NCI-H2029 (cell line): Measurements from ENCODE around the gene LHFPL4.
"Not testable (repeated sequence)": the region's sequence is repeated elsewhere in the genome, so short reads cannot be mapped to it uniquely, and the experiment has no call there.

ENCODE experiments used
- DNase-seq: peaks from one replicate; lab custom pipeline; 2025; lab: John Stamatoyannopoulos, UW

Gene LHFPL4

DNA sequence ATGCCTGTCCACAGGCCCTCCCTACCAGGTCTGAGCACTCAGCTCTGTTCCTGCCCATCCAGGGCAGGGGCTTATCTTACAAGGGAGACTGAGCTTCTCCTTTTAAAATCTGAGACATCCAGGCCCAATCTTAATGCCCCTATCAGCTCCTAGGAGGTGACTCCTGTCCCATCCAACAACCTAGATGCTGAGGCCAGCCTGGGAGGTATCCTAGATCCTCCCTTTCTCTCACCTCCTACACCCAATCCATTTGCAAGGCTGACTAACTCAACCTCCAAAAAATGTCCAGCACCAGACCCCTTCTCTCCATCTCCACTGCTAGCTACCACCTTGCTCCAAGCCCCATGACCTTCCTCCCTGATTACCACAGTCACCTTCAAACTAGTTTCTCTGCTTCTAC is 17.4 kb downstream of the LHFPL4 start:
- DNase-seq = no peak

DNA sequence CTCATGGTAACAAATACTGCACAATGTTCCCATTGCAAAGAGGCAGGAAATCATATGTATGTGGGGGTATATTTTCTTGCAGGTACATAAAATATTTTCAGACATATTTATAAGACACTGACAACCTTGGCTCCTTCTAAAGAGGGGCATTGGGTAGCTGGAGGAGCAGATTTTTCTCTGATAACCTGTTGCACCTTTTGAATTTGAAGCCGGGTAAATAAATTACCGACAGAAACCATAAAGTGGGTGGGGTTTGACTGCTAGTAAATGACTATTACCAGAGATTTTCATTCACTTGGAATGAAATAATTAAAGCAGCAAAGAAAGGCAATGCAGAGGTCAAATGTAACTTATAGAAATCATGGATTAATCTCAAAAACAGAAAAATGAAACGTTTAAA is 19.2 kb downstream of the LHFPL4 start:
- DNase-seq = no peak

DNA sequence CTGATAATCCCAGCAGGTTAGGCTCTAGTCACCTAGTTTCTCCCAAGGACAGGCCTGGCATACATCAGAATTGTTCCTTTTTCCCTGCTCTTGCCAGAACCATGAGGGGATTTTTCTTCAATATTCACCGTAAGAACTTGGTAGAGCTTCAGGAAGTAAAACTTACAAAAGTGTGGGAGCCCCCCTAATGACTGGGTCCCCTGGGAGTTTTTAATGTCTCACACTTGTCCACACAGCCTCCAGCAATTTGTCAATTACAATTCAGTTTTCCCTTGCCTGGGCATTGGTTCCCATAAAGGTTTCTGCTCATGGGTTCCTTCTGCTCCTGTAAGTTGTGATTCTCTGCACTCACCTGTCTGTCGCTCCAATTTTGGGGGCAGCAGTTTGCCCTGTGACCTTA is 28.5 kb downstream of the LHFPL4 start:
- no peak for DNase-seq

DNA sequence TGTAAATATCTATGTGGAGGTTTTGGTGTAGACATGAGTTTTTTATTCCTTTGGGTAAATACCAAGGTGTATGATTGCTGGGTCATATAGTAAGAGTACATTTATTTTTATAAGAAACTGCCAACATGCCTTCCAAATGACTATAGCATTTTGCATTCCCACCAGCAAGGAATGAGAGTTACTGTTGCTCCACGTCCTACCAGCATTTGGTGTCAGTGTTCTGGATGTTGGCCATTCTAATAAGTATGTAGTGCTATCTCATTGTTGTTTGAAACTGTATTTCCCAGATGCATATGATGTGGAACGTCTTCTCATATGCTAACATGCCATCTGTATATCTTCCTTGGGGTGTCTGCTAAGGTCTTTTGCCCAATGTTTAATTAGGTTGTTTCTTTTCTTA is 38.7 kb downstream of the LHFPL4 start:
- no peak for DNase-seq

DNA sequence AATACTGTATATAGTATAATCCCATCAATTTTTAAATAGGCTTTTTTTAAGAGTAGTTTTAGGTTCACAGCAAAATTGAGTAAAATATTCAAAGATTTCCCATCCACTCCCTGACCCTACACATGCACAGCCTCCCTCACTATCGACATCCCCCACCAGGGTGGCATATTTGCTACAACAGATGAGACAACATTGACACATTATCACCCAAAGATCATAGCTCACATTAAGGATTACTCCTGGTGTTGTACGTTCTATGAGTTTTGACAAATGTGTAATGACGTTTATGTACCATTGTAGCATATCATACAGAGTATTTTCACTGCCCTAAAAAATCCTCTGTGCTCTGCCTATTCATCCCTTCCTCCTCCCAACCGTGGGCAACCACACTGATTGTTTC is 39.3 kb downstream of the LHFPL4 start:
- no peak for DNase-seq

DNA sequence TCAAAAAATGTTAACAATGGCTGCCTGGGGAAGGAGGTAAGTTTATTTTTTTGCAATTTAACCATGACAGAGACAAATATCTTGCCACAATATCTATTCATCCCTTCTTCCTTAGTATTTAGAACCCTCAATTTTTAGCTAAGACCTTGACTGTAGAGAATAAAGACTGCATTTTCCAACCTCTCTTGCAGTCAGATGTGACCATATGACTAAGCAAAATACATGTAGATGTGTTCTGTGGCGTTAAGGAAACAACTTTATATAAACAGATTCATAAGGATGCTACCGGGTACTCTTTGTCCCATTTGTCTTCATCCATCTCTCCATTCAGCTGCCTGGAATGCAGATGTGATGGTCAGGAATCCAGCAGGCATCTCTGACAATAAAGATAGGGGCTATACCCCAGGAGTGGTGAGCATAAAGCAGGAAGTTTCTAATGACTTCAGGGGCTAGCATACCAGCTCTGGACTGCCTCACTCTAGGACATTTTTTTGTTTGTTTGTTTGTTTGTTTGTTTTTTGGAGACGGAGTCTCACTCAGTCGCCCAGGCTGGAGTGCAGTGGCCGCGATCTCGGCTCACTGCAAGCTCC is 41.1 kb downstream of the LHFPL4 start:
- no peak for DNase-seq

- DNase-seq = no peak
Measured at GRCh38 chr3:9508781-9509180, 44.8 kb downstream of the LHFPL4 start.

DNA sequence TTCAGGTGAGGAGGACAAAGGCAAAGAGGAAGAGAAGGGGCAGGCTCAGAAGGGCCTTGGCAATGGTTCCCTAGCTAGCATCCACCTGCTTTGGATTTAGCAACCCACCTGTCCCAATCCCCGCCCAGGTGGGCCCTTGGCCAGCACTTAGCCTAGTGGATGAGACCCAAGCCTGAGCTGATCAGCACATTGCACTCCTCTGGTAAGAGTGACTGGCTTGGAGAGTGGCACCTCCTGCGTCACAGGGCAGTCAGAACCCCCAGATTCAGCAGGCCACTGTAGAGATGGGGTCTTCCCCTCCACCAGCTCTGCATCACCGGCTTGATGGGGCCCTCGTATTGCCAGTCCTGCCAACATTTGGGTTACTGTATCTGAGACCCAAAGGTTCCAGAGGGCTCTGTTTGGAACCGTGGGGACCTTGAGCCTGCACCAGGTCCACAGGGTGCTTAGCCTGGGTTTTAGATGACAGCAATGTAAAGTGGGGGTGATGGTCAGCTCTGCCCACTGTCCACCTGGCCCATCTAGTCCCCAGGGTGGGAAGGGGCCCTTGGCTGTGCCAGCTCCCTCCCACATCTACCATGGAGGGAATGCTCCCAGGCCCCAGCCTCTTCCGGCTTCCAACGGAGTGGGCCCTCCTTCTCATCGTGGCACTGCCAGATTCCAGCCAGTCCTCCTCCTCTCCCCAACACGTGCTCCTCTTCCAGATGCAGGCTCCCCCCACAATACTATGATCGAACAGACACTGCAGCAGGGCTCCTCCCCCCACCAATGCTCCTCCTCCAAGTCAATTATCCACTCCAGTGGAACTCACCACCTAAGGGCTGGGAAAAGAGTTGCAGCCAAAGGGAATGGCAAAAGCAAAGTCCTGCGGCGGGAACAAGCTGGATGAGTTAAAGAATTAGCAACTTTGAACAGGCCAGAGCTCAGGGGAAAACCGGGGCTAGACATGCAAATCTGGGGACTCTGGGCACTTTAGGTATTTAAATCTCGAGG is 45.7 kb downstream of the LHFPL4 start:
- DNase-seq = peak; percentile 67

- peak; percentile 75 for DNase-seq
Measured at GRCh38 chr3:9503283-9503682, 50.3 kb downstream of the LHFPL4 start.

DNA sequence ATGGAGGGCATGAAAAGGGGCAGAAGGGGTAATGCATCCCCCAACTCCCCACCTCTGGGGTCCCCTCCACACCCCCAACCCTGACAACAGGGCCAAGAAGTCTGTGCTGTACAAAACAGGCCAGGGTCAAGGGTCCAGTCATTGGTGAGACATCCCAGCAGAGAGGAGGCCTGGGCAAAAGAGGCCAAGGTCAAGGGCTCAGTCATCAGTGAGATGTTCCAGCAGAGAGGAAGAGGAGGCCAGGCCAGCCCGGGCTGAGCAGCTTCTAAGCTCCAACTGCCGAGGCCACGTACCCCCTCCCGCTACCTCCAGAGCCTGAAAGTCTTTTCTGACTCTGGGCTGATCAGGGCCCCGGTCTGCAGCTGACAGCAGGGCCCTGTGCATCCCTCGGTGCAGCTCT is 52.4 kb downstream of the LHFPL4 start:
- no peak for DNase-seq

DNA sequence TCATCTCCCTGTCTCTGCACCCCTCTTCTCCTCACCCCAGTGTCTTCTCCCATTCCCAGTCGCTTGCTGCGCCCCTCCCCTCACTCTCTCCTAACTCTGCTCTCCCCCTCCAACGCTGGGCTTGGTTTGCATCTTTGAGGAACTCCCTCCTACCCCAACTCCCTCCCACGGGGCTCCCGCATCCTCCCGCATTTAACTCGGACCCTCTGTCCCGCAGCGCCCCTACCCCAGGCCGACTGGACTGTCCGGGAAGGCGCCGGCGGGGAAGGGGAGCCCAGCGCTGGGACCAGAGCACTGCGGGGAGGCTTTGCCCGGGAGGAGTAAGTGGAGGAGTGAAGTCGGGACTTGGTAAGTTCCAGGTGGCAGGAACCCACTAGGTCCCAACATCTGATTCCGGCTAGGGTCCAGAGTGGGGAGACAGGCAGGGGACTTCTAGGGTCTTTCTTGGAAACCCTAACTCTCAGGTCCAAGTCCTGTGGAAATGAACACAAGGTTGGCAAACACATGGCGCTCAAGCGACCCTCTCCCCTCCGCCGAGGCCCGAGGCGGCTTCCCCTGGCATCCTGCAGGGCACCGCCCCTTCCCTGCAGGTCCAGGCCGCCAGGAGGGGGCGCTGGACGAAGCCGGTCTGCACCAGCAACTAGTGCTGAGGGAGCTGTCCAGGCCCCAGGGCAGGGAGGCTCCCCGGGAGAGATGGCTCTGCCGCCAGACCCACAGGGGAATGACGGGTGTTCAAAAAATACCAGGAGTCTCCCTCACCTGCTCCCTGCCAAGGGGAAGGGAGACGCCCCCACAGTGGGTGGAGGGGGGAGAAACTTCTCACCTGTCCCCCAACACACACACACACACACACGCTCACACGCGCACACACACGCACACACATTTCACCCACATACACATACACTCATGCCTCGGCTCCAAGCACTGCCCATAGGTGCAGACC is 53.2 kb downstream of the LHFPL4 start:
- DNase-seq = peak; percentile 31

DNA sequence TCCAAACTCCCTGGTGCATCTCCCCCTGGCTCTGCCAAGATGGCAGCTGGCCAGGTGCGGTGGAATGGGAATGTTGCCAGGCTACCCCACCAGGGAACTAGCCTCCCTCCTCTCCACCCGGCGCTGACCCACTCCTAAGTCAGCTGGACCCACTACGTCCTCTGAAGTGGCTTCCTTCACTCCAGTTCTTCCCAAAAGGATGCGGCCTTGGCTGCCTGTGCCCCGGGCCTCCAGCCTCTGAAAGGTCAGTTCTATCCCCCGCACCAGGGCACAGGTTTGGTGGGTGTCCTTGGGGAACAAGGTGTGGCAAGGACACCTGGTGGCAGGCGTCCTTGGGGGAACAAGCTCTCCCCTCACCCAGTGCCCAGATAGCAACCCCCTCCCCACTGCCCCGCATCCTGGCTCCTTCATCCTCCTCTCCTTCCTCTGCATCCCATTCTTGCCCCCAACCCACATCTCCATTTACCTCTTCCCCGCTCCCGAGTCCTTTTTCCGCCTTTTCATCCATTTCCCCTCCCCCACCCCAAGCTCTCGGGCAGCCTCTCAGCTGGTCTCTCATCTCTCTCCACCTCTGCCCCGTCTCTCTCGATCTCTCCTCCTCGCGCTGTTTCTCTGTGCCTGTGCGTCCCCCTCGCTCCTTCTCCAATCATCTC is 54.0 kb downstream of the LHFPL4 start:
- no peak for DNase-seq

GRCh38 chr3:9498781-9499180 is 54.8 kb downstream of the LHFPL4 start:
- no peak for DNase-seq

- DNase-seq = no peak
Measured at GRCh38 chr3:9497821-9498565, 55.6 kb downstream of the LHFPL4 start.

GRCh38 chr3:9496893-9497292 is 56.7 kb downstream of the LHFPL4 start:
- DNase-seq = no peak

DNA sequence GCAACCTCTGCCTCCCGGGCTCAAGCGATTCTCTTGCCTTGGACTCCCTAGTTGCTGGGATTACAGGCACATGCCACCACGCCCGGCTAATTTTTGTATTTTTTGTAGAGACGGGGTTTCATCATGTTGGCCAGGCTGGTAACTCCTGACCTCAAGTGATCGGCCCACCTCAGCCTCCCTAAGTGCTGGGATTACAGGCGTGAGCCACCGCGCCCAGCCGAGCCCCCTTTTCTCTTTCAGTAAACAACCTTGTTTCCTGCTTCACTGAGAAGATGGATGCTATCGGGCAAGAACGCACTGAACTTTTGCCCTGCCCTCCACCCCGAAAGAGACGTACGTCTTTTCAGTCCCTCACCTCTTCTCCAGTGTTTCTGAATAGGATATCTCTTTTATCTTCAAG is 59.6 kb downstream of the LHFPL4 start:
- DNase-seq = not testable (repeated sequence)

- no peak for DNase-seq
Measured at GRCh38 chr3:9491506-9491905, 62.1 kb downstream of the LHFPL4 start.

DNA sequence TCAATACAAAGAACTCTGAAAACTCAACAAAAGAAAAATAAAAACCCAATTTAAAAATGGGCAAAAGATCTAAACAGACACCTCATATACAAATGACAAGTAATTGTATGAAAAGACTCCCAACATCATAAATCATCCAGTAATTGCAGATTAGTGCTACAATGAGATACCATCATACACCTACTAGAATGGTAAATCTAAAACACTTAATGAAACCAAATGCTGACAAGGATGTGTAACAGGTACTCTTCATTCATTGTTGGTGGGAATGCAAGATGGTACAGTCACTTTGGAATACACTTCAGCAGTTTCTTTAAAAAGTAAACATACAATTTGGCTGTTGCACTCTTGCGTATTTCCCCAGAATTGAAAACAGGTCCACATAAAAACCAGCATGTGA is 68.4 kb downstream of the LHFPL4 start:
- no peak for DNase-seq

DNA sequence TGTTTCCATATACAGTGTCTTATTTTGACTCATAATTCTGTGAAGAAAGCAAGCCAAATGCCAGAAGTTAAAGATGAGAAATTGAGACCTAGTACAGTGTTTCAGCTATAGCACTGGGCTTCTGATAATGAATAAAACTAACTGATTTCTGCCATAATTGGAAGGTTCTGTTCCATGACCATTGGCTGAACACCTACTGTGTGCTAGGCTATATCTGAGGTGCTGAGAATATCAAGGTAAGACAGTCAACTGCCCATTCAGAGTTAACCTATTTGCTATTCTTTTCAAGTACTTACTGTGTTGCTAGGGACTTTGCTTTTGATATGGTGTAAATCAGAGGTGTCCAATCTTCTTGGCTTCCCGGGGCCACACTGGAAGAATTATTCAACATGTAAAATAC is 73.4 kb downstream of the LHFPL4 start:
- no peak for DNase-seq

DNA sequence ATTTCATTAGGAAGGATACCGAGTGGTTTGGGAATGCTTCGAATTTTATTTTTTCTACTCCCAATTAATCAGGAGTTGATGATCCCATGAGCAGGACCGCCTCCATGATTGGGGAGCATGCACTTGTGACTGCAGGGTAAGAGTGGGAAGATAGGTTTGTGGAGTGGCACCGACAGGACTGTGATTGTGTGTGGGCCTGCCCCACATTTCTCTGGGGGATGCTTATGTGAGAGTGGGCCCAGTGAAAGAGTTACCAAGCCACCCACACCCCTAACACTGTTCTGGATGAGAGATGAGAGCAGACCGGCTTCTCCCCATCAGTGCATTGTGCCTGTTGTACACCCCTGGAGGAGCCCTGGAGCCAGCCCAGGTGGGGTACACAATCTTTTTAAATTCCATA is 76.7 kb downstream of the LHFPL4 start:
- DNase-seq = no peak

DNA sequence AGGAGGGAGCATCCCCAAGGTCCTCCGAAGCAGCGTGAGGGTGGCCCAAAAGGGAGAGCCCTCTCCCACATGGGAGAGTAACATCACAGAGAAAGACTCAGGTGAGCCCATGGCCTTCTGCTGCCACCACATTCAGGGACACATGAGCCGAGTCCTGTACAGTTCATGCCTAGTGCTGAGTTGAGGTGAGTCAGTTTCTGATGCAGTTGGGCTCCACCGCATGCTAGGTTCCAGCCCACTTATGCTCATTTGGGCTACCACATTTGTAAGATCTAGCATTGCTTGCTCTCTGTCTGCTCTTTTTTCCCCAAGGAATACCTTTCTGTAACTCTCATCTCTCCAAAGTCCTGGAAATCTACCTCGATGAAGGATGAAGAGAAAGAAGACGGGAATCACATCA is 79.1 kb downstream of the LHFPL4 start:
- no peak for DNase-seq
